ENCODE data around the gene FAXDC2. TPM values are rescaled to one million over a fixed set of nuclear protein-coding genes. Genes with fewer than 3 reads are reported as not detected.

FAXDC2 gene
- total and polyA plus RNA-seq, 2 of the 13 experiments (the other 11 are each of a cell fraction or from before 2014, with no cell fraction given), result 4.7 to 58.8 TPM

DNA sequence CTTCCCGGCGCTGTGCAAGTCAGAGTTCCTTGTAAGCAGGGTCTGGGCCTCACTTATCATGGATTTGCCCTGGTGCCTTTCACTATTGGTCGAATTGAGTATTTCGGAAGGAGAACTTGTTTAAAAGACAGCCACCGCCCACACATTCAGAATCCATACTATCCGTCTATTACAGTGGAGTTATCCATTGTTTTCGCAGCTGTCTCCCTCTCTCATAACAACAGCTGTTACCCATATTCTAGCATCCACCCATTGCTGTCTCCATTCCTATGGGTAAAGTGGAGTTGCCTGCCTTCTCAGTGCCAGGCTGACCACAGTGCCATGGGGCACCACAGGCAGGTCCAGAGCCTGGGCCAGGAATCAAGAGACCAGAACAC lies 20.2 kb downstream of the FAXDC2 start (continued):
- no peak for TF ChIP-seq HDAC6 (IDR thresholded peaks at IDR 0.05; ENCODE audit: low read depth, low read length)
- TF ChIP-seq NFE2L1 (CRISPR knock-in tag; IDR thresholded peaks at IDR 0.05; ENCODE audit: borderline replicate concordance), result no peak
- TF ChIP-seq, protein P1, sequence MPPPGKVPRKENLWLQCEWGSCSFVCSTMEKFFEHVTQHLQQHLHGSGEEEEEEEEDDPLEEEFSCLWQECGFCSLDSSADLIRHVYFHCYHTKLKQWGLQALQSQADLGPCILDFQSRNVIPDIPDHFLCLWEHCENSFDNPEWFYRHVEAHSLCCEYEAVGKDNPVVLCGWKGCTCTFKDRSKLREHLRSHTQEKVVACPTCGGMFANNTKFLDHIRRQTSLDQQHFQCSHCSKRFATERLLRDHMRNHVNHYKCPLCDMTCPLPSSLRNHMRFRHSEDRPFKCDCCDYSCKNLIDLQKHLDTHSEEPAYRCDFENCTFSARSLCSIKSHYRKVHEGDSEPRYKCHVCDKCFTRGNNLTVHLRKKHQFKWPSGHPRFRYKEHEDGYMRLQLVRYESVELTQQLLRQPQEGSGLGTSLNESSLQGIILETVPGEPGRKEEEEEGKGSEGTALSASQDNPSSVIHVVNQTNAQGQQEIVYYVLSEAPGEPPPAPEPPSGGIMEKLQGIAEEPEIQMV (CRISPR knock-in tag; IDR thresholded peaks at IDR 0.05; ENCODE audit: low read depth), result no peak
- TF ChIP-seq SIN3A (IDR thresholded peaks at IDR 0.05; ENCODE audit: borderline replicate concordance, low read depth, low read length), result no peak
- no peak for TF ChIP-seq TSC22D2 (CRISPR knock-in tag; IDR thresholded peaks at IDR 0.05; ENCODE audit: borderline replicate concordance)

DNA sequence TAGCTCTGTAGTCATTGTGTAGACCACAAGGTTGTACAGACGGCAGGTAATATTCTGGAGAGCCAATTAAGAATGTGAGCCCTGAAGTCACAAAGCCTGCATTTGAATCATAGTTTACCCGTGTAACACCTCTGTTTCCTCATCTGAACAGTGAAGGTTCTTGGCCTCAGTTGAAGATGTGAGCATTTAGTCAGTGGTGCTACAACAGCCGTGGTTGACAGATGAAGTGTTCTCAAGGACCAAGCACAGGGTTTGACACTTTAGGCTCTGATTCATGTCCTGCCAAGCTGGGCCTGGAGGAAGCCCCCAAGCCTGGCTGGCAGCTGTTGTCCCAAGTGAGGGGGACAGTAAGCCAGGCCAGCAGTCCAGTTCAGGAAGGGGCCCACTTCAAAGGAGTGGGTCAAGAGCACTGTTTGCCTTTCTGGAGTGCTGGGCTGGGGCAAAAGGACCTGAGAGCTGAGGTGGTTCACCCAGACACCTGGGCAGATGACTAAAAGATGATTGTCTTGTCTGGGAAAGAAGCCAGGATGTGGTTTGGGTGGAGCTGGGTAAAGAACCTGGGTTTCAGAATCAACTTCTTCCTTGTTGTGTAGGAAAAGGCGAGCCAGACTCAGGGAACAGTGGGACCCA lies 20.7 kb downstream of the FAXDC2 start:
- Histone ChIP-seq H4K20me1 (ENCODE audit: insufficient read depth, low read length) (no peaks in the 10 kb centered on the region), H3K4me3 (replicated peaks in 1 of 3; ENCODE audit: insufficient read depth in 1 of 3, low read depth in 2 of 3, low read length in 3 of 3) (no peak overlapping the region), H3K27me3 (ENCODE audit: control insufficient read depth in 1 of 2, insufficient read depth in 2 of 2, low read length in 2 of 2) (no peaks in the 10 kb centered on the region), H3K4me1 (ENCODE audit: insufficient read depth, low read length) (peaks cover 67% of the 10 kb centered on the region), H3K27ac (ENCODE audit: extremely low read length, insufficient read depth, low read length) (peak overlapping the region; percentile 18), H3K79me2 (ENCODE audit: insufficient read depth, low read length) (no peaks in the 10 kb centered on the region), H3K9me3 (ENCODE audit: low read length) (no peaks in the 10 kb centered on the region), H2AFZ (ENCODE audit: low read length) (no peak overlapping the region), H3K9ac (ENCODE audit: insufficient read depth, low read depth, low read length) (no peak overlapping the region), H3K4me2 (ENCODE audit: low read depth, low read length) (no peak overlapping the region), H3K36me3 (replicated peaks in 1 of 2; ENCODE audit: control insufficient read depth in 1 of 2, insufficient read depth in 2 of 2, low read length in 2 of 2) (peaks cover 7 to 15% of the 10 kb centered on the region in 2 experiments; a peak in 4 of 5 replicates)
- FAIRE-seq (no peak), DNase-seq (ENCODE audit: low spot score) (no peak), ATAC-seq (peak; percentile 46)
- intact Hi-C loops (cut with micrococcal nuclease; ENCODE audit: unreplicated experiment) (no loop called here), in situ Hi-C loops (cut with HindIII; ENCODE audit: extremely low pct_ligation_motif_present, low pct_unique_long_range_greater_than_20kb) (no loop called here)
- CTCF ChIA-PET (ENCODE audit: low intra/inter-chr PET ratio, low total read pairs), result no interaction called here
- POLR2A ChIA-PET, result interaction anchor here (0.8 to 1.6 kb wide), 6 partner anchors 11 to 29 kb away, joined by 3 to 8 read pairs (median 4); partner anchors contain the start of genes CNOT8 and FAXDC2
- BruUV-seq (replicated peaks), result no TSS peak
- WGBS (ENCODE audit: low lambda C conversion rate), result 62% methylated on average over 4 of the region's 4 CpGs
- TF ChIP-seq CREB3 (CRISPR knock-in tag; IDR thresholded peaks at IDR 0.05) (no peak), ARID5B (CRISPR knock-in tag; IDR thresholded peaks at IDR 0.05) (0 out of 2 replicates have a peak, but pooled peaks have one; percentile 50), PLSCR1 (CRISPR knock-in tag; IDR thresholded peaks at IDR 0.05; ENCODE audit: borderline replicate concordance) (no peak), STAT5B (CRISPR knock-in tag; IDR thresholded peaks at IDR 0.05) (no peak), ERF (CRISPR knock-in tag; IDR thresholded peaks at IDR 0.05) (0 out of 2 replicates have a peak, but pooled peaks have one; percentile 23), ELF4 (CRISPR knock-in tag; IDR thresholded peaks at IDR 0.05; ENCODE audit: borderline replicate concordance) (no peak)
- TF ChIP-seq, protein P2, sequence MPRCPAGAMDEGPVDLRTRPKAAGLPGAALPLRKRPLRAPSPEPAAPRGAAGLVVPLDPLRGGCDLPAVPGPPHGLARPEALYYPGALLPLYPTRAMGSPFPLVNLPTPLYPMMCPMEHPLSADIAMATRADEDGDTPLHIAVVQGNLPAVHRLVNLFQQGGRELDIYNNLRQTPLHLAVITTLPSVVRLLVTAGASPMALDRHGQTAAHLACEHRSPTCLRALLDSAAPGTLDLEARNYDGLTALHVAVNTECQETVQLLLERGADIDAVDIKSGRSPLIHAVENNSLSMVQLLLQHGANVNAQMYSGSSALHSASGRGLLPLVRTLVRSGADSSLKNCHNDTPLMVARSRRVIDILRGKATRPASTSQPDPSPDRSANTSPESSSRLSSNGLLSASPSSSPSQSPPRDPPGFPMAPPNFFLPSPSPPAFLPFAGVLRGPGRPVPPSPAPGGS (CRISPR knock-in tag; IDR thresholded peaks at IDR 0.05), result no peak

All from HepG2 (cell line).